Transverse colon (tissue), 4 donors: Measurements from ENCODE around the gene ARHGAP10. TPM values are rescaled to one million over a fixed set of nuclear protein-coding genes. Genes with fewer than 3 reads are reported as not detected.

ENCODE experiments used
- DNase-seq: peaks from one replicate; pipeline ENCODE4 v3.0.0-alpha.2; 2019
- H3K27ac ChIP-seq, 4 donors: fragments of 200-600 bp; sonication (generic); 2 replicates each; pipeline ENCODE4 v1.5.1; 2016 to 2018; ENCODE audit warnings: inconsistent platforms in 4 of 4
- H3K27me3 ChIP-seq: fragments of 200-600 bp; sonication (generic); 2 replicates; pipeline ENCODE4 v1.5.1; 2017; ENCODE audit warnings: inconsistent platforms
- H3K36me3 ChIP-seq, 4 donors: fragments of 200-600 bp; sonication (generic); 2 replicates each; pipeline ENCODE4 v1.5.1; 2017 to 2019; ENCODE audit warnings: inconsistent platforms in 4 of 4
- H3K4me1 ChIP-seq, 4 donors: fragments of 200-600 bp; sonication (generic); 2 replicates each; pipeline ENCODE4 v1.5.1; 2017 to 2020; ENCODE audit warnings: inconsistent platforms in 4 of 4
- H3K4me3 ChIP-seq, 4 donors: fragments of 200-600 bp; sonication (generic); 1 replicate in 1 of 4; 2 replicates in 3 of 4; pipeline versions ENCODE4 v1.5.1 to v1.6.1; 2017 to 2019; ENCODE audit warnings: inconsistent platforms in 4 of 4
- H3K9me3 ChIP-seq, 2 donors: fragments of 200-600 bp; sonication (generic); 2 replicates each; pipeline ENCODE4 v1.5.1; 2017 to 2019; ENCODE audit warnings: inconsistent platforms in 2 of 2
- CTCF ChIP-seq, 5 experiments: fragments of 200-600 bp in 3 of 5; fragments of 450-650 bp in 2 of 5; sonication (generic) in 3 of 5; IDR thresholded peaks; 1 replicate in 2 of 5; 2 replicates in 3 of 5; pipeline ENCODE4 v1.5.1; 2016 to 2017; ENCODE audit warnings: antibody characterized with exemption in 5 of 5, inconsistent platforms in 3 of 5, mild to moderate bottlenecking in 2 of 5, moderate library complexity in 1 of 5
- EP300 ChIP-seq: sonication (generic); formaldehyde crosslinking; IDR thresholded peaks from one replicate; pipeline ENCODE4 v1.6.1; 2017; ENCODE audit warnings: antibody characterized with exemption, low read depth
- POLR2A ChIP-seq: fragments of 450-650 bp; IDR thresholded peaks from one replicate; pipeline ENCODE4 v1.6.1; 2016; ENCODE audit warnings: antibody characterized with exemption, mild to moderate bottlenecking, moderate library complexity
- POLR2AphosphoS5 ChIP-seq, 3 donors: sonication (generic); formaldehyde crosslinking; IDR thresholded peaks; one replicate each; pipeline ENCODE4 v1.6.1; 2016; ENCODE audit warnings: antibody characterized with exemption in 3 of 3
- WGBS, 2 donors: methylation state at CpG; one replicate each; pipeline ENCODE4 v1.1.5; 2018; ENCODE audit warnings: low coverage in 1 of 2; 5-methylcytosine and 5-hydroxymethylcytosine counted together
- in situ Hi-C, 4 donors: fragments of 200-750 bp; cut with MboI; loops; one replicate each; pipeline versions ENCODE4 v1.15.0 to v1.15.1; 2017; ENCODE audit warnings: low sequenced_read_pairs in 3 of 4, low pct_ligation_motif_present in 1 of 4, low pct_unique_long_range_greater_than_20kb in 1 of 4
- intact Hi-C: fragments of 100-400 bp; cut with DNase I; formaldehyde crosslinking; loops from one replicate; pipeline ENCODE4 v1.15.1; 2023; ENCODE audit warnings: low total_unique reads
- total RNA-seq, 4 donors: library from RNA; depleted of rRNA; stranded (reverse); fragments of >200 nt; gene quantifications; one replicate each; pipeline ENCODE4 v1.1.0, GENCODE V29; 2016

The ARHGAP10 gene
- total RNA-seq, 4 donors from 2014 or later = 14.7 to 27.3 (median 22.9) TPM

- peaks cover 0 to 15% (median 5%) of the 10 kb centered on the region in 4 donors for H3K4me1 ChIP-seq
Measured at GRCh38 chr4:148051403-148051802, 319.5 kb downstream of the ARHGAP10 start.

DNA sequence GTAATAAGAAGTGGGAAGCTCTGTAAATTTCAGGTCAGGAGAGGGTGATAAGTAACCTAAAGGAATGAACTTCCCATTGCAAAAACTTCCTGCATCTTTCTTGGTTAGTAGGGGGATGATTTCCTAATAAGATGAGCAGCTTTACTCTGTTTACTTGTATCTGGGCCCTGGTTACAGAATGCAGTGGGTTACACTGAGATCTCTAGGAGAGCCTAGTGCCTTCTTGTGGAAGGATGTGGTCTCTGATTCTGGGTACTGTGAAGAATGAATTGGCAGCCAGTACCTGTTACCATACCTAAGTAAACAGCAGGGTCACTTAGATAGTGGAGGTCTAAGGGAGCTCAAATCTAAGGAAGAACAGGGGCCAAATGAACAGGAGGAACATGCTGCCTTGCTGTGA is 320.6 kb downstream of the ARHGAP10 start:
- TF ChIP-seq CTCF (IDR thresholded peaks at IDR 0.05) (no peak), EP300 (no peak), POLR2A (no peak), POLR2AphosphoS5 (IDR thresholded peaks at IDR 0.05) (no peak)
- Histone ChIP-seq H3K27ac (no peak overlapping the region), H3K27me3 (no peaks in the 10 kb centered on the region), H3K9me3 (no peaks in the 10 kb centered on the region), H3K4me3 (no peak overlapping the region), H3K4me1 (peaks cover 0 to 19% (median 5%) of the 10 kb centered on the region in 4 donors), H3K36me3 (no peaks in the 10 kb centered on the region)
- DNase-seq = no peak
- intact Hi-C loops (no loop called here), in situ Hi-C loops (no loop called here)

More at GRCh38 chr4:148051403-148051802, 319.5 kb downstream of the ARHGAP10 start:
- intact Hi-C loops (no loop called here), in situ Hi-C loops (no loop called here)
- no peaks in the 10 kb centered on the region for H3K27me3 ChIP-seq
- H3K36me3 ChIP-seq = no peaks in the 10 kb centered on the region
- H3K9me3 ChIP-seq = no peaks in the 10 kb centered on the region
- DNase-seq = no peak
- H3K27ac ChIP-seq = no peak overlapping the region
- TF ChIP-seq POLR2AphosphoS5 (IDR thresholded peaks at IDR 0.05) (no peak), CTCF (IDR thresholded peaks at IDR 0.05) (no peak), POLR2A (no peak), EP300 (no peak)
- 67 to 90% methylated on average over 1 to 4 of the region's 4 CpGs for WGBS, 2 donors
- no peak overlapping the region for H3K4me3 ChIP-seq

DNA sequence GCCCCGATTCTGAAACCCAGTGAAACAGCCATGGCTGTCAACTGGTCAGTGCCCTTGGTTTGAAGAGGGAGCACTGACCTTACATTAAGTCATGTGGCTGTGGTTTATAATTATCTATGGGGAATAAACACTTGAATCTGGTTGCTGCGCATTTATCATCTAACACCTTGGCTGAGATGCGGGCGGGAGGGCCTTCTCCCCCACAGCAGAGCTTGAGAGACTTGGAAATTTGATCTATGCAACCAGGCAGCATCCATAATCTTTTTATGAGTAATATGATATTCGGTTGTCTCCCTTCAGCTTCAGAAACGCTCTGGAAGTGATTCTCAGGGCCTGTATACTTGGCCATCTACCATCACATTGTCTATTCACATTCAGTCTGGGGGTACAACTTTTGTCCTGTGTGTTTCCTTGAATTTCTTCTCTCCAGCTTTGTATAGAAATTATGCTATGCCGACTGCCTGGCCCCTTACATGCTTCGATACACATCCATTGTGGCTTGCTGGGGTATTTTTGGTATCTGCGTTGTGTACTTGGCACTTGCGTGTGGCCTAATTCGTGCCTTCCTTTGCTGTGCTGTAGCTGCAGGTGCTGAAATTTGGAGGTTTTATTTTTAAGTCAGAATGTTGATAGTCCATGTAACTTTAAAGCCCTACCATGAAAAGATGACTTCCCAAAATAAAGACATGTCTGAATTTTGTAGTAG is 321.6 kb downstream of the ARHGAP10 start:
- TF ChIP-seq EP300 (no peak), POLR2AphosphoS5 (IDR thresholded peaks at IDR 0.05) (no peak), POLR2A (no peak), CTCF (IDR thresholded peaks at IDR 0.05) (no peak)
- Histone ChIP-seq H3K4me1 (peaks cover 0 to 25% (median 5%) of the 10 kb centered on the region in 4 donors), H3K27me3 (no peaks in the 10 kb centered on the region), H3K4me3 (no peak overlapping the region), H3K9me3 (no peaks in the 10 kb centered on the region), H3K27ac (no peak overlapping the region), H3K36me3 (no peaks in the 10 kb centered on the region)
- in situ Hi-C loops (no loop called here), intact Hi-C loops (no loop called here)
- DNase-seq = no peak
- 86 to 91% methylated on average over 4 to 11 of the region's 11 CpGs for WGBS, 2 donors

DNA sequence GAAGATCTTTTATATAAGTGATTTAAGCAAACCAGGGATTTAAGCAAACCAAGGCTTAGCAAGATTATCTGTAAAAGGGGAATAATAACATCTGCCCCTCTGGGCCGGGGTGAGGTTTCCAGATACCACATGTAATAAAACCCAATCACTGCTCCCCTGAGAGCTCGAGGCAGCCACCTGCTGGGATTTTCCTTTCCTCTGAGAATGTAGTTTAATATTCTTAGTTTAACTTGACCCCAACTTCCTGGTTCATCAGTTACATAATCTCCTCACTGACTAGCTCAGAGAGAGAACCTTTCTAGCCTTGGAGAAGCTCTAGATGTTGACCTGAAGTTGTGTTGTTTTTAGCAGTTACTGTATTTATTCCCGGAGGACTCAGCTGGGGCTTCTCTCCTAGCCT is 322.4 kb downstream of the ARHGAP10 start:
- Histone ChIP-seq H3K9me3 (no peaks in the 10 kb centered on the region), H3K27me3 (no peaks in the 10 kb centered on the region), H3K36me3 (no peaks in the 10 kb centered on the region), H3K27ac (no peak overlapping the region), H3K4me1 (peaks cover 0 to 27% (median 5%) of the 10 kb centered on the region in 4 donors), H3K4me3 (no peak overlapping the region)
- intact Hi-C loops (no loop called here), in situ Hi-C loops (no loop called here)
- 30 to 37% methylated on average over 2 to 3 of the region's 3 CpGs for WGBS, 2 donors
- no peak for DNase-seq
- TF ChIP-seq POLR2AphosphoS5 (IDR thresholded peaks at IDR 0.05) (no peak), POLR2A (no peak), EP300 (no peak), CTCF (IDR thresholded peaks at IDR 0.05) (no peak)
